Right renal cortex interstitium (tissue), 3 donors: ENCODE data around the gene MACROD2. TPM values are rescaled to one million over a fixed set of nuclear protein-coding genes. Genes with fewer than 3 reads are reported as not detected.

Experiments used
- DNase-seq, 3 donors: peaks; one replicate each; pipeline ENCODE4 v3.0.0-alpha.2; 2013; ENCODE audit warnings: low read depth in 3 of 3, low spot score in 2 of 3
- polyA plus RNA-seq, 3 donors: library from polyadenylated mRNA; unstranded; fragments of 120-200 nt; gene quantifications; one replicate each; pipeline ENCODE4 v1.2.1, GENCODE V29; 2013; ENCODE audit not compliant: insufficient read length in 3 of 3

MACROD2 gene
- polyA plus RNA-seq, 3 donors = 14.4 to 15.6 (median 14.5) TPM

- no peak for DNase-seq
Measured at GRCh38 chr20:15564981-15565380, 1569.7 kb downstream of the MACROD2 start.

GRCh38 chr20:15565786-15566185, 1570.5 kb downstream of the MACROD2 start:
- no peak for DNase-seq

GRCh38 chr20:15567219-15567618, 1571.9 kb downstream of the MACROD2 start:
- DNase-seq = no peak

GRCh38 chr20:15570156-15570555, 1574.8 kb downstream of the MACROD2 start:
- DNase-seq = no peak

- no peak for DNase-seq
Measured at GRCh38 chr20:15571056-15571455, 1575.7 kb downstream of the MACROD2 start.

- DNase-seq = no peak
Measured at GRCh38 chr20:15575255-15575654, 1579.9 kb downstream of the MACROD2 start.

- DNase-seq = no peak
Measured at GRCh38 chr20:15576411-15576810, 1581.1 kb downstream of the MACROD2 start.

- no peak for DNase-seq
Measured at GRCh38 chr20:15578113-15578512, 1582.8 kb downstream of the MACROD2 start.

- no peak for DNase-seq
Measured at GRCh38 chr20:15579688-15580087, 1584.4 kb downstream of the MACROD2 start.

- DNase-seq = no peak
Measured at GRCh38 chr20:15582146-15582760, 1586.9 kb downstream of the MACROD2 start.

GRCh38 chr20:15584507-15584906, 1589.2 kb downstream of the MACROD2 start:
- no peak for DNase-seq

- DNase-seq = no peak
Measured at GRCh38 chr20:15593081-15593480, 1597.8 kb downstream of the MACROD2 start.

GRCh38 chr20:15594158-15594695, 1598.9 kb downstream of the MACROD2 start:
- no peak for DNase-seq

- DNase-seq = no peak
Measured at GRCh38 chr20:15596220-15596890, 1601.0 kb downstream of the MACROD2 start.

- no peak for DNase-seq
Measured at GRCh38 chr20:15597306-15597705, 1602.0 kb downstream of the MACROD2 start.

- DNase-seq = no peak
Measured at GRCh38 chr20:15599961-15600360, 1604.6 kb downstream of the MACROD2 start.

GRCh38 chr20:15600565-15600964, 1605.2 kb downstream of the MACROD2 start:
- no peak for DNase-seq

- peak in 2 of 3 donors; percentile 4 to 24 for DNase-seq
Measured at GRCh38 chr20:15603506-15603905, 1608.2 kb downstream of the MACROD2 start.

- DNase-seq = no peak
Measured at GRCh38 chr20:15603978-15604805, 1608.9 kb downstream of the MACROD2 start.

GRCh38 chr20:15609921-15610320, 1614.6 kb downstream of the MACROD2 start:
- DNase-seq = no peak

GRCh38 chr20:15610787-15611186, 1615.5 kb downstream of the MACROD2 start:
- no peak for DNase-seq
